ENCODE results near the gene SLC38A3.

SLC38A3 gene

GRCh38 chr3:50246517-50246954 lies 41.5 kb downstream of the SLC38A3 start:
- H3K79me2 ChIP-seq (ENCODE audit: low read length): peaks cover 92% of the 10 kb centered on the region
- H2AFZ ChIP-seq (ENCODE audit: low read depth, low read length): no peak overlapping the region
- H3K4me2 ChIP-seq (ENCODE audit: low read length): peak overlapping the region; percentile 89
- H4K20me1 ChIP-seq (ENCODE audit: insufficient read depth, low read length): peaks cover 65% of the 10 kb centered on the region
- H3K9ac ChIP-seq (ENCODE audit: low read length): peak overlapping the region; percentile 69; the same call in 1 of the 2 replicates
- H3K36me3 ChIP-seq (replicated peaks; ENCODE audit: low read depth, low read length): peaks cover 26% of the 10 kb centered on the region
- 0 out of 2 replicates have a peak, but pooled peaks have one; percentile 14 for TF ChIP-seq CTCF (IDR thresholded peaks at IDR 0.05; ENCODE audit: low read depth, low read length)
- TF ChIP-seq EZH2phosphoT487 (IDR thresholded peaks at IDR 0.05; ENCODE audit: low read depth): no peak
- peak overlapping the region; percentile 77 for H3K4me3 ChIP-seq (ENCODE audit: low read length)
- peaks cover 41% of the 10 kb centered on the region for H3K4me1 ChIP-seq (ENCODE audit: low read length)
- H3K9me3 ChIP-seq (ENCODE audit: insufficient read depth, low read length): no peaks in the 10 kb centered on the region
- peak overlapping the region; percentile 63 for H3K27ac ChIP-seq (ENCODE audit: low read length)
- no peaks in the 10 kb centered on the region for H3K27me3 ChIP-seq (ENCODE audit: low read depth, low read length)

GRCh38 chr3:50248387-50248786 lies 43.3 kb downstream of the SLC38A3 start:
- Histone ChIP-seq H3K79me2 (ENCODE audit: low read length) (peaks cover 74% of the 10 kb centered on the region), H3K4me3 (ENCODE audit: low read length) (no peak overlapping the region), H4K20me1 (ENCODE audit: insufficient read depth, low read length) (peaks cover 69% of the 10 kb centered on the region), H2AFZ (ENCODE audit: low read depth, low read length) (no peak overlapping the region), H3K9me3 (ENCODE audit: insufficient read depth, low read length) (no peaks in the 10 kb centered on the region), H3K4me1 (ENCODE audit: low read length) (peaks cover 23% of the 10 kb centered on the region), H3K27me3 (ENCODE audit: low read depth, low read length) (no peaks in the 10 kb centered on the region), H3K27ac (ENCODE audit: low read length) (no peak overlapping the region), H3K4me2 (ENCODE audit: low read length) (no peak overlapping the region), H3K9ac (ENCODE audit: low read length) (no peak overlapping the region), H3K36me3 (replicated peaks; ENCODE audit: low read depth, low read length) (peaks cover 41% of the 10 kb centered on the region)
- TF ChIP-seq CTCF (IDR thresholded peaks at IDR 0.05; ENCODE audit: low read depth, low read length) (no peak), EZH2phosphoT487 (IDR thresholded peaks at IDR 0.05; ENCODE audit: low read depth) (no peak)

GRCh38 chr3:50249457-50249856 lies 44.4 kb downstream of the SLC38A3 start:
- peaks cover 68% of the 10 kb centered on the region for H4K20me1 ChIP-seq (ENCODE audit: insufficient read depth, low read length)
- no peaks in the 10 kb centered on the region for H3K27me3 ChIP-seq (ENCODE audit: low read depth, low read length)
- no peak overlapping the region for H3K27ac ChIP-seq (ENCODE audit: low read length)
- TF ChIP-seq CTCF (IDR thresholded peaks at IDR 0.05; ENCODE audit: low read depth, low read length): no peak
- no peak for TF ChIP-seq EZH2phosphoT487 (IDR thresholded peaks at IDR 0.05; ENCODE audit: low read depth)
- H3K36me3 ChIP-seq (replicated peaks; ENCODE audit: low read depth, low read length): peaks cover 42% of the 10 kb centered on the region
- H3K9me3 ChIP-seq (ENCODE audit: insufficient read depth, low read length): no peaks in the 10 kb centered on the region
- peaks cover 19% of the 10 kb centered on the region for H3K4me1 ChIP-seq (ENCODE audit: low read length)
- no peak overlapping the region for H2AFZ ChIP-seq (ENCODE audit: low read depth, low read length)
- H3K4me2 ChIP-seq (ENCODE audit: low read length): no peak overlapping the region
- H3K4me3 ChIP-seq (ENCODE audit: low read length): no peak overlapping the region
- H3K79me2 ChIP-seq (ENCODE audit: low read length): peaks cover 66% of the 10 kb centered on the region
- H3K9ac ChIP-seq (ENCODE audit: low read length): no peak overlapping the region

- H3K36me3 ChIP-seq (replicated peaks; ENCODE audit: low read depth, low read length): peaks cover 52% of the 10 kb centered on the region
- no peaks in the 10 kb centered on the region for H3K9me3 ChIP-seq (ENCODE audit: insufficient read depth, low read length)
- no peak overlapping the region for H3K4me3 ChIP-seq (ENCODE audit: low read length)
- H3K9ac ChIP-seq (ENCODE audit: low read length): no peak overlapping the region
- peaks cover 15% of the 10 kb centered on the region for H3K4me1 ChIP-seq (ENCODE audit: low read length)
- no peak overlapping the region for H3K4me2 ChIP-seq (ENCODE audit: low read length)
- peaks cover 74% of the 10 kb centered on the region for H4K20me1 ChIP-seq (ENCODE audit: insufficient read depth, low read length)
- no peak overlapping the region for H2AFZ ChIP-seq (ENCODE audit: low read depth, low read length)
- no peak overlapping the region for H3K27ac ChIP-seq (ENCODE audit: low read length)
- peaks cover 57% of the 10 kb centered on the region for H3K79me2 ChIP-seq (ENCODE audit: low read length)
- no peaks in the 10 kb centered on the region for H3K27me3 ChIP-seq (ENCODE audit: low read depth, low read length)
- TF ChIP-seq EZH2phosphoT487 (IDR thresholded peaks at IDR 0.05; ENCODE audit: low read depth) (no peak), CTCF (IDR thresholded peaks at IDR 0.05; ENCODE audit: low read depth, low read length) (no peak)
Observed at GRCh38 chr3:50250514-50250913, 45.4 kb downstream of the SLC38A3 start.

Data from OCI-LY3 (cell line).